ENCODE results near the gene CCDC169. TPM values are rescaled to one million over a fixed set of nuclear protein-coding genes. Genes with fewer than 3 reads are reported as not detected.

Gene CCDC169
- total RNA-seq, 2 experiments from 2014 or later = not detected

DNA sequence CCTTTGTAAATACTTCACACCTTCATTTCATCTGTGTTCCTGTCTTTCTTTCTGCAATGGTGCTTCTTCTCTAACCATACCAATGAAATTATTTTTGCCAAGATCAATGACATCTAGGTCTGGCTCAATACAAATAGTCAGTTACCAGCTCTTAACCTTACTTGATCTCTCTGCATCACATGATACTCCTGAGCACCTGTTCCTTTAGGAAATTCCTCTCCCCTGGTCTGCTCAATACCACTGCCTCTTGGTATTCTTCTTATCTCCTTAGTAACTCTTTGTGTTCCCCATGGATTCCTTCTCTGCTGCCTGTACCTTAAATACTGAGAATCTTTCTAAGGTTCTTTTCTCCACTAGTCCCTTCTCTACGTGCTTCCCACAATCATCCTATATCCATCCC is 109.2 kb downstream of the CCDC169 start:
- H3K4me1 Mint-ChIP-seq (ENCODE audit: low read depth) = no peaks in the 10 kb centered on the region
- CTCF ChIA-PET = no interaction called here
- H3K9me3 ChIP-seq (ENCODE audit: control insufficient read depth in 1 of 2, insufficient read depth in 1 of 2, low read length in 2 of 2) = no peaks in the 10 kb centered on the region
- no peak for ATAC-seq (ENCODE audit: poor library complexity)
- H3K36me3 ChIP-seq (ENCODE audit: insufficient read depth, low read length) = no peaks in the 10 kb centered on the region
- no peak overlapping the region for H3K27ac ChIP-seq (ENCODE audit: low read depth in 1 of 2, low read length in 2 of 2)
- no peak for DNase-seq
- no peaks in the 10 kb centered on the region for H3K27me3 ChIP-seq (ENCODE audit: control insufficient read depth in 1 of 2, insufficient read depth in 2 of 2, low read length in 2 of 2)
- POLR2A ChIA-PET = no interaction called here
- H3K4me1 ChIP-seq (ENCODE audit: insufficient read depth, low read length) = no peaks in the 10 kb centered on the region
- peaks cover 5% of the 10 kb centered on the region for H3K9me3 Mint-ChIP-seq
- H3K36me3 Mint-ChIP-seq (ENCODE audit: low read depth) = no peaks in the 10 kb centered on the region
- no peak overlapping the region for H3K27ac Mint-ChIP-seq
- peaks cover 13% of the 10 kb centered on the region for H3K27me3 Mint-ChIP-seq
- intact Hi-C loops (cut with DNase I, micrococcal nuclease) = no loop called here
- TF ChIP-seq, protein P1, sequence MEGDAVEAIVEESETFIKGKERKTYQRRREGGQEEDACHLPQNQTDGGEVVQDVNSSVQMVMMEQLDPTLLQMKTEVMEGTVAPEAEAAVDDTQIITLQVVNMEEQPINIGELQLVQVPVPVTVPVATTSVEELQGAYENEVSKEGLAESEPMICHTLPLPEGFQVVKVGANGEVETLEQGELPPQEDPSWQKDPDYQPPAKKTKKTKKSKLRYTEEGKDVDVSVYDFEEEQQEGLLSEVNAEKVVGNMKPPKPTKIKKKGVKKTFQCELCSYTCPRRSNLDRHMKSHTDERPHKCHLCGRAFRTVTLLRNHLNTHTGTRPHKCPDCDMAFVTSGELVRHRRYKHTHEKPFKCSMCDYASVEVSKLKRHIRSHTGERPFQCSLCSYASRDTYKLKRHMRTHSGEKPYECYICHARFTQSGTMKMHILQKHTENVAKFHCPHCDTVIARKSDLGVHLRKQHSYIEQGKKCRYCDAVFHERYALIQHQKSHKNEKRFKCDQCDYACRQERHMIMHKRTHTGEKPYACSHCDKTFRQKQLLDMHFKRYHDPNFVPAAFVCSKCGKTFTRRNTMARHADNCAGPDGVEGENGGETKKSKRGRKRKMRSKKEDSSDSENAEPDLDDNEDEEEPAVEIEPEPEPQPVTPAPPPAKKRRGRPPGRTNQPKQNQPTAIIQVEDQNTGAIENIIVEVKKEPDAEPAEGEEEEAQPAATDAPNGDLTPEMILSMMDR (IDR thresholded peaks at IDR 0.05) = no peak
- H3K4me3 ChIP-seq (ENCODE audit: low read length) = no peak overlapping the region
- no peak overlapping the region for H3K4me3 Mint-ChIP-seq

DNA sequence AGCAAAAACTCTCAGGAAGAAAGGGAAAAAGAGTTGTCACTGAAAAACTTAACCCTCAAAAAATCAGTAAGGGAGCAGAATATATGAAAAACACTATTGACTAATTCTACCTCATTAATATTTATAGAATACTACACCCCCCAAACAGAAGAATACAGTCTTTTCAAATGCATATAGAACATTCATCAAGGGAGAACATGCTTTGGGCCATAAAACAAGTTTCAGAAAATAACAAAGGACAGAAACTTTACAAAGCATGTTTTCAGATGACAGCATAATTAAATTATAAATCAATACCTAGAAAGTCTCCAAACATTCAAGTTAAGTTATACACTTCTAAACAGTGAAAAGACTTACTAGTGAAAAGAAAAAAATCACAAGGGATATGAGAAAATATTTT is 113.7 kb downstream of the CCDC169 start:
- Mint-ChIP-seq H3K27ac (no peak overlapping the region), H3K4me1 (ENCODE audit: low read depth) (no peaks in the 10 kb centered on the region), H3K36me3 (ENCODE audit: low read depth) (no peaks in the 10 kb centered on the region), H3K4me3 (no peak overlapping the region), H3K27me3 (peaks cover 7% of the 10 kb centered on the region), H3K9me3 (peaks cover 3% of the 10 kb centered on the region)
- CTCF ChIA-PET = no interaction called here
- H3K27ac ChIP-seq (ENCODE audit: low read depth in 1 of 2, low read length in 2 of 2) = no peak overlapping the region
- POLR2A ChIA-PET = no interaction called here
- no peaks in the 10 kb centered on the region for H3K36me3 ChIP-seq (ENCODE audit: insufficient read depth, low read length)
- ATAC-seq (ENCODE audit: poor library complexity) (no peak), DNase-seq (no peak)
- intact Hi-C loops (cut with DNase I, micrococcal nuclease) = no loop called here
- H3K9me3 ChIP-seq (ENCODE audit: control insufficient read depth in 1 of 2, insufficient read depth in 1 of 2, low read length in 2 of 2) = peaks cover 0 to 3% of the 10 kb centered on the region in 2 experiments
- no peaks in the 10 kb centered on the region for H3K4me1 ChIP-seq (ENCODE audit: insufficient read depth, low read length)
- TF ChIP-seq, protein P1 (IDR thresholded peaks at IDR 0.05) = no peak
- no peaks in the 10 kb centered on the region for H3K27me3 ChIP-seq (ENCODE audit: control insufficient read depth in 1 of 2, insufficient read depth in 2 of 2, low read length in 2 of 2)
- H3K4me3 ChIP-seq (ENCODE audit: low read length) = no peak overlapping the region

Other genes starting within 250 kb of the CCDC169 start
- not detected for gene DCLK1, start 166.4 kb downstream of the CCDC169 start, total RNA-seq
- gene SOHLH2, start 83.3 kb downstream of the CCDC169 start, total RNA-seq = not detected
- 10 to 100 TPM; 22.0 to 22.9 TPM for gene SPART, start 48.6 kb upstream of the CCDC169 start, total RNA-seq
- not detected for gene CCNA1, start 134.7 kb upstream of the CCDC169 start, total RNA-seq